Fibroblast of lung (primary cell): ENCODE data around the gene RELCH. TPM values are rescaled to one million over a fixed set of nuclear protein-coding genes. Genes with fewer than 3 reads are reported as not detected.

Experiments
- DNase-seq, 2 donors: peaks; one replicate each; pipeline versions ENCODE4 v3.0.0 to v3.0.0-alpha.2; 2010; ENCODE audit warnings: low read depth in 2 of 2
- H2AFZ ChIP-seq: 2 replicates; pipeline ENCODE4 v1.5.1; 2012; ENCODE audit warnings: low read length, control low read depth, inconsistent platforms
- H3K27ac ChIP-seq: 2 replicates; pipeline ENCODE4 v1.5.1; 2011; ENCODE audit warnings: low read length, control low read depth; ENCODE audit not compliant: insufficient read depth
- H3K27me3 ChIP-seq: 2 replicates; pipeline ENCODE4 v1.5.1; 2011; ENCODE audit warnings: mild to moderate bottlenecking, low read length; ENCODE audit not compliant: control insufficient read depth, insufficient read depth
- H3K36me3 ChIP-seq: 2 replicates; pipeline ENCODE4 v1.5.1; 2011; ENCODE audit warnings: low read length; ENCODE audit not compliant: control insufficient read depth, insufficient read depth
- H3K4me1 ChIP-seq: 2 replicates; pipeline ENCODE4 v1.5.1; 2011; ENCODE audit warnings: low read length; ENCODE audit not compliant: control insufficient read depth, insufficient read depth; ENCODE audit errors: extremely low read depth
- H3K4me2 ChIP-seq: 2 replicates; pipeline ENCODE4 v1.5.1; 2011; ENCODE audit warnings: low read length, control low read depth; ENCODE audit not compliant: insufficient read depth; ENCODE audit errors: extremely low read depth
- H3K4me3 ChIP-seq, 4 experiments: fragments of 200-600 bp in 1 of 4; sonication (generic) in 1 of 4; replicated peaks in 1 of 4; 2 replicates each; pipeline ENCODE4 v1.5.1; 2011 to 2016; ENCODE audit warnings: low read length in 4 of 4, low read depth in 3 of 4, mild to moderate bottlenecking in 3 of 4, control low read depth in 2 of 4, inconsistent platforms in 1 of 4, mixed read lengths in 1 of 4; ENCODE audit not compliant: insufficient read depth in 1 of 4; ENCODE audit errors: control extremely low read depth in 1 of 4
- H3K79me2 ChIP-seq: 2 replicates; pipeline ENCODE4 v1.5.1; 2012; ENCODE audit warnings: mild to moderate bottlenecking, low read length, inconsistent platforms; ENCODE audit not compliant: control insufficient read depth, insufficient read depth
- H3K9ac ChIP-seq: 2 replicates; pipeline ENCODE4 v1.5.1; 2011; ENCODE audit warnings: mild to moderate bottlenecking, low read length, control low read depth; ENCODE audit not compliant: insufficient read depth
- H3K9me3 ChIP-seq: 2 replicates; pipeline ENCODE4 v1.5.1; 2012; ENCODE audit warnings: low read depth, low read length; ENCODE audit not compliant: control insufficient read depth, insufficient read depth
- H4K20me1 ChIP-seq: 2 replicates; pipeline ENCODE4 v1.5.1; 2011; ENCODE audit warnings: low read length; ENCODE audit not compliant: control insufficient read depth, insufficient read depth; ENCODE audit errors: extremely low read depth
- EZH2 ChIP-seq: IDR thresholded peaks from 2 replicates; pipeline ENCODE4 v1.5.1; 2012; ENCODE audit warnings: low read length, control low read depth, mild to moderate bottlenecking; ENCODE audit errors: missing control alignments
- polyA plus RNA-seq, 2 donors: library from polyadenylated mRNA; depleted of rRNA in 1 of 2; stranded (reverse) in 1 of 2; unstranded in 1 of 2; fragments of >200 nt; gene quantifications; 2 replicates each; pipeline ENCODE4 v1.2.1, GENCODE V29; 2011 to 2012; ENCODE audit warnings: missing spikeins in 1 of 2
- total RNA-seq: library from RNA; depleted of rRNA; stranded (reverse); fragments of >200 nt; gene quantifications from 2 replicates; pipeline ENCODE4 v1.2.1, GENCODE V29; 2014
- TF ChIP-seq, protein P1 (sequence below), 2 donors: IDR thresholded peaks in 1 of 2; conservative IDR thresholded peaks in 1 of 2; 1 replicate in 1 of 2; 2 replicates in 1 of 2; pipeline ENCODE4 v1.5.1; 2011 to 2012; ENCODE audit warnings: low read length in 2 of 2, control low read depth in 1 of 2, inconsistent platforms in 1 of 2, low read depth in 1 of 2, mild to moderate bottlenecking in 1 of 2

The RELCH gene
- total and polyA plus RNA-seq, 2 donors (not counting 1 experiment from before 2014, with no cell fraction given), result 13.1 to 34.5 TPM

DNA sequence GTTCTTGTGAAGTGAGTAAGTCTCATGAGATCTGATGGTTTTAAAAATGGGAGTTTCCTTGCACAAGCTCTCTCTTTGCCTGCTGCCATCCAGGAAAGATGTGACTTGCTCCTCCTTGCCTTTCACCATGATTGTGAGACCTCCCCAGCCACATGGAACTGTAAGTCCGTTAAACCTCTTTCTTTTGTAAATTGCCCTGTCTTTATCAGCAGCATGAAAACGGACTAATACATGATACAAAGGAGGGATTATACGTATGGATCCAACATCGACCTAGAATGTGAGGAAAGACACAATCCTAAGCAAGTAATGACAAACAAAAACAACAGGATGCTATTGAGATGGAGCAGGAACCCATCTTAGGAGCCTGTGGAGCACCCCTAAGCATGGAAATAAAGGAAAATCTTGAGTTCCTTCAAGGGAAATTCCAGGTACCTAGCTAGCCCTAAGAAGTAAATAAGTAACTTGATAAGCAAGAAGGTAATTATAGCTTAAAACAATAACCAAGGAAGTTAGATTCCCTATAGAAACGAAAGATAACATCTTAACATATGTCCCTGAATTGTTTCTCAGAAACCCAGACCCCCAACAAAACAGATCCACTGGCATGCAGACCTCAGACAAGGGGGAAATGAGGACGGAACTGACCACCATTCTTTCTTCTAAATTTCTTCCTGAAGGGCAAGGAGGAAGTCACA is 136.6 kb downstream of the RELCH start:
- H4K20me1 ChIP-seq, result peaks cover 2% of the 10 kb centered on the region
- H3K79me2 ChIP-seq, result no peaks in the 10 kb centered on the region
- H3K9me3 ChIP-seq, result no peaks in the 10 kb centered on the region
- no peaks in the 10 kb centered on the region for H3K36me3 ChIP-seq
- no peak for DNase-seq
- no peak overlapping the region for H2AFZ ChIP-seq
- H3K27me3 ChIP-seq, result peaks cover 49% of the 10 kb centered on the region
- no peaks in the 10 kb centered on the region for H3K4me1 ChIP-seq
- H3K4me2 ChIP-seq, result no peak overlapping the region
- H3K27ac ChIP-seq, result no peak overlapping the region
- no peak overlapping the region for H3K4me3 ChIP-seq
- H3K9ac ChIP-seq, result no peak overlapping the region
- TF ChIP-seq, protein P1, sequence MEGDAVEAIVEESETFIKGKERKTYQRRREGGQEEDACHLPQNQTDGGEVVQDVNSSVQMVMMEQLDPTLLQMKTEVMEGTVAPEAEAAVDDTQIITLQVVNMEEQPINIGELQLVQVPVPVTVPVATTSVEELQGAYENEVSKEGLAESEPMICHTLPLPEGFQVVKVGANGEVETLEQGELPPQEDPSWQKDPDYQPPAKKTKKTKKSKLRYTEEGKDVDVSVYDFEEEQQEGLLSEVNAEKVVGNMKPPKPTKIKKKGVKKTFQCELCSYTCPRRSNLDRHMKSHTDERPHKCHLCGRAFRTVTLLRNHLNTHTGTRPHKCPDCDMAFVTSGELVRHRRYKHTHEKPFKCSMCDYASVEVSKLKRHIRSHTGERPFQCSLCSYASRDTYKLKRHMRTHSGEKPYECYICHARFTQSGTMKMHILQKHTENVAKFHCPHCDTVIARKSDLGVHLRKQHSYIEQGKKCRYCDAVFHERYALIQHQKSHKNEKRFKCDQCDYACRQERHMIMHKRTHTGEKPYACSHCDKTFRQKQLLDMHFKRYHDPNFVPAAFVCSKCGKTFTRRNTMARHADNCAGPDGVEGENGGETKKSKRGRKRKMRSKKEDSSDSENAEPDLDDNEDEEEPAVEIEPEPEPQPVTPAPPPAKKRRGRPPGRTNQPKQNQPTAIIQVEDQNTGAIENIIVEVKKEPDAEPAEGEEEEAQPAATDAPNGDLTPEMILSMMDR (conservative IDR thresholded peaks at IDR 0.05 in 1 of 2, IDR thresholded peaks at IDR 0.05 in 1 of 2; ENCODE audit: low read depth in 1 of 2, low read length in 2 of 2), result no peak
- TF ChIP-seq EZH2, result no peak

DNA sequence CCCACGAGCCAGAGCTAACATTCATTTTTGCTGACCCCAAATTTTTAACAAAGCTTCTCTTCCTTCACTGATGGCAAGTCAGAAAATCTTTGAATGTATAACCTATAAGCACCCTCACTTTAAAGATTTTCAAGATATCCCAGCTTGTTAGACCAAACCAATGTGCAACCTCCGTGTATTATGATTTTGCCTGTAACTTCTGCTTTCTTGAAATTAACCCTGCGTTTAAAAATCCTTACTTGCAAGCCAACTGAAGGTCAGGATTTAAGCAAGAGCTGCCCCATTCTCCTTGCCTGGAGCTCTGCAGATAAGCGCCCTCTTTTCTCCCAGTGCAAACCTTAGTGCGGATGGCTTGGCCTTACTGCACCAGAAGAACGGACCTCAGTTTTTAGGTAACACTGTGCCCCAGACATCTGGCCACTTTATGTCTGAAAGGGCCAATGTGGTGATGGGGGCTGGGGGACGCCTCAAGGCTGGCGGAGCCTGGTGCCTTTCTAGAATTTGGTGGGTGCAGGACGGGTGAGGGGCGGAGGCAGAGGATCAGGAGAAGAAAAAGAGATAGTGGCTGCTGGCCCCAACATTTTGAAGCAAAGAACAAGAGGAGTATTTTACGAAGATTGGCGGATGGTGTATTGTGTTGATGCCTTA is 137.2 kb downstream of the RELCH start:
- peaks cover 49% of the 10 kb centered on the region for H3K27me3 ChIP-seq
- H3K27ac ChIP-seq, result no peak overlapping the region
- no peak for DNase-seq
- peaks cover 2% of the 10 kb centered on the region for H4K20me1 ChIP-seq
- H3K79me2 ChIP-seq, result no peaks in the 10 kb centered on the region
- H3K4me3 ChIP-seq, result no peak overlapping the region
- TF ChIP-seq, protein P1 (conservative IDR thresholded peaks at IDR 0.05 in 1 of 2, IDR thresholded peaks at IDR 0.05 in 1 of 2; ENCODE audit: low read depth in 1 of 2, low read length in 2 of 2), result no peak
- peak; percentile 56 for TF ChIP-seq EZH2
- H2AFZ ChIP-seq, result no peak overlapping the region
- H3K4me1 ChIP-seq, result no peaks in the 10 kb centered on the region
- H3K4me2 ChIP-seq, result no peak overlapping the region
- H3K36me3 ChIP-seq, result no peaks in the 10 kb centered on the region
- no peaks in the 10 kb centered on the region for H3K9me3 ChIP-seq
- no peak overlapping the region for H3K9ac ChIP-seq

DNA sequence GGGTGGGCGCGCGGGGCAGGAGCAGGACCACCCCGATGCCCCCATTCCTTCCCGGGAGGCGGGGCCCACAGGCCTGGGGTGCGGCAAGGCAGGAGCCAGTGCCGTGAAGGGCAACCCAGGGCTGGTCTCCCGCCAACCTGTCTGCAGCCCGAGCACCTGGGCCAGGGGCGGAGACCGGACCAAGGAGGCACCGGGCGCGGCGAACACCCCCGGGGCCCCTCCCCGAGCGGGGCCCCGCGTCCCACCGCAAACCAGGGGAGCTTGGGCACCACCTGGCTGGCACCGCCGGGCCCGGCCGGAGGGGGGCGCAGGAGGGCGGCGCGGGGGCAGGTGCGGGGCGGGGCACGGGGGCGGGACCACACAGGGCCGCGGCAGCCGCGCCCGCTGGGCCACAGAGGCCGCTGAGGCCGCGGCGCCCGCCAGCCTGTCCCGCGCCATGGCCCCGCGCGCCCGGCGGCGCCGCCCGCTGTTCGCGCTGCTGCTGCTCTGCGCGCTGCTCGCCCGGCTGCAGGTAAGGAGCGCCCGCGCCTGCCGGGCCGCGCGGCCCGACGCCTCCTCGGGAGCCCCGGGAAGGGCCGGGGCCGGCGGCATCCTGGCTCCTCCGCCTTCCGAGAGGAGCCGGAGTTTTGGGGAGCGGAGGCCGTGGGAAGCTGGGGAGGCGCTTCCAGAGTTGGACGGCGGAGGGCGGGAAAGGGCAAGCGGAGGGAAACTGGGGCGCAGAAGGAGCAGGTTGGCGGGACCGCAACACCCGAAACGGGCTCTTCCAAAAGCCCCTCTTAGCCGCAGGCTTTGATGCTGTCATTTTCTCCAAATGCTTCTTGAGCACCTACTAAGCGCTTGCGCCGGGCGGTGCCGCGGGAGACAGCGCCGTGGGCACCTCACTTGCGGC is 138.1 kb downstream of the RELCH start, which contains the start of gene TNFRSF11A:
TNFRSF11A (plus strand) TSS at position 394 of the 889 bp plus-strand sequence; CDS start at position 437, 43 bp downstream.
- Histone ChIP-seq H3K36me3 (no peaks in the 10 kb centered on the region), H3K79me2 (no peaks in the 10 kb centered on the region), H3K27ac (no peak within 1 kb of the TSS), H3K9me3 (no peaks in the 10 kb centered on the region), H3K4me2 (peak within 1 kb of the TSS; percentile 86), H4K20me1 (peaks cover 2% of the 10 kb centered on the region), H3K9ac (no peak within 1 kb of the TSS), H3K4me3 (peak within 1 kb of the TSS; percentile 20 to 53 (median 36)), H3K4me1 (peaks cover 6% of the 10 kb centered on the region), H2AFZ (peak within 1 kb of the TSS; percentile 3), H3K27me3 (peaks cover 49% of the 10 kb centered on the region)
- TF ChIP-seq, protein P1 (conservative IDR thresholded peaks at IDR 0.05 in 1 of 2, IDR thresholded peaks at IDR 0.05 in 1 of 2; ENCODE audit: low read depth in 1 of 2, low read length in 2 of 2), result no peak
- TF ChIP-seq EZH2, result no peak
- no peak for DNase-seq
